T1000 (cell line): ENCODE measurements around the gene RCCD1.
"Not testable (repeated sequence)": the region's sequence is repeated elsewhere in the genome, so short reads cannot be mapped to it uniquely, and the experiment has no call there.

Experiments used
- DNase-seq: peaks from one replicate; lab custom pipeline; 2025; ENCODE audit warnings: mixed read lengths; lab: John Stamatoyannopoulos, UW

The RCCD1 gene

DNA sequence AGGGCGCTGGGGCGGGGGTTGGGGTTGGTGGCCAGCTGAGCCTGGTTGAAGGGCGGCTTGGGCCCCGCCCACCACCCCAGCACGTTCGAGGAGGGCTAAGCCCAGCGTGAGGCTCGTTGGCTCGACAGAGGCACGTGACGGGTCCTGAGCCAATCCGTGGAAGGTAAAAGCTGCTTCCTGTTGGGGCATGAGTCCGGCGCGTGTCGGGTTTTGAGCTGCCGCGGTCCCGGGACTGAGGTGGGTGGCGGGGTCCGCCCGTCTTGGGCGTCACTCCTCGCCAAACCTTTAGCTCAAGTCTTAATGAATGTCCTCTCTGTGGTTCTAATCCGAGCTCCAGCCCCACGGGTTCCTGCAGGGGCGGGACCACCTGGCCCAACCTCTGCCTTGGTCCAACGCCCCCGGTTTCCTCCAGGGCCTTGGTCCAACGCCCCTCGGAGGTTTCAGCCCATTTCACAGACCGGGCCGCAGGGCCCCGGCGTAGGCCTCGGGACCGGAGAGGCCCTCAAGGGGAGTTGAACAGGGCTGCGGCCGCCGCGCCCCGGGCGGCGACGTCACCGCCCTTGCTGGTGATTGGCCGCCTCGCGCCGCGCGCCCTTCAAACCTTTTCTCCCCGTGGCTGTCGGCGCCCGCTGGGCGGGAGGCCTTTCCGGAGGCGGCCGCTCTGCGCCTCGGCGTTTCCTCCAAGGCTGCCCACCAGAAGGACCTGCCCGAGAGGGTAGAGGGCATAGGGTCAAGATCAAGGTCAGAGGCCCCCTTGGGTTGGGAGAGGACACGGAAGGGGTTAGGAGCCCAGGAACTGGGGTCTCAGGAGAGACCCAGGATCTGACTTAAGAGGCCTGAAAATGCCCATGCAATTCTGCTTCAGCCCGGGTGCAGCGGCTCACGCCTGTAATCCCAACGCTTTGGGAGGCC, at the start of gene RCCD1:
Gene RCCD1 (plus strand): TSS at position 173 of the 912 bp plus-strand sequence. CDS start 1,851 bp downstream, outside the sequence.
- peak; percentile 78 for DNase-seq

DNA sequence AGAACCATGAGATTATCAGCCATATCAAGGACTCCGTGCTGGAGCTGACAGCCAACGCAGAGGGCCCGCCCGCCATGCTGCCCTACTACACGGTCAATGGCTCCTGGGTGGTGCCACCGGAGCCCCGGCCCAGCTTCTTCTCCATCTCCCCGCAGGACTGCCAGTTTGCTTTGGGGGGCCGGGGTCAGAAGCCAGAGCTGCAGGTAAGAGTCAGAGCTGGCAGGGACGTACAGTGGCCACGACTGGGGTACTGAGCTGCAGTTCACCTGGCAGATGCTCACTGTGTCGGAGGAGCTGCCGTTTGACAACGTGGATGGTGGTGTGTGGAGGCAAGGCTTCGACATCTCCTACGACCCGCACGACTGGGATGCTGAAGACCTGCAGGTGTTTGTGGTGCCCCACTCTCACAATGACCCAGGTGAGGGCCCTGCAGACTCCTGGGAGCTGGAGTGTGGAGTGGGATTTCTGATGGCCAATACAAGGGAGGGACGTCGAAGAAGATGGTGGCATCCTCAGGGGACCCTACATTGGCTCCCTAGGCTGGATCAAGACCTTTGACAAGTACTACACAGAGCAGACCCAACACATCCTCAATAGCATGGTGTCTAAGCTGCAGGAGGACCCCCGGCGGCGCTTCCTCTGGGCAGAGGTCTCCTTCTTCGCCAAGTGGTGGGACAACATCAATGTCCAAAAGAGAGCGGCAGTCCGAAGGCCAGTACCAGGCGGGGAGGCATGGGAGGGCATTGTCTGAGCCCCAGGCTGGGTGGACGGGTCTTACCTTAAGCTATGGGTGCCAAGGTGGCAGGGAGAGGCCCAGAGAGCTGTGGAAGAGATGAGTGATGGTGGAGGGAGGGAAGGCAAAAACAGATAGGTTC, 49.1 kb upstream of the RCCD1 start:
- DNase-seq, result no peak

DNA sequence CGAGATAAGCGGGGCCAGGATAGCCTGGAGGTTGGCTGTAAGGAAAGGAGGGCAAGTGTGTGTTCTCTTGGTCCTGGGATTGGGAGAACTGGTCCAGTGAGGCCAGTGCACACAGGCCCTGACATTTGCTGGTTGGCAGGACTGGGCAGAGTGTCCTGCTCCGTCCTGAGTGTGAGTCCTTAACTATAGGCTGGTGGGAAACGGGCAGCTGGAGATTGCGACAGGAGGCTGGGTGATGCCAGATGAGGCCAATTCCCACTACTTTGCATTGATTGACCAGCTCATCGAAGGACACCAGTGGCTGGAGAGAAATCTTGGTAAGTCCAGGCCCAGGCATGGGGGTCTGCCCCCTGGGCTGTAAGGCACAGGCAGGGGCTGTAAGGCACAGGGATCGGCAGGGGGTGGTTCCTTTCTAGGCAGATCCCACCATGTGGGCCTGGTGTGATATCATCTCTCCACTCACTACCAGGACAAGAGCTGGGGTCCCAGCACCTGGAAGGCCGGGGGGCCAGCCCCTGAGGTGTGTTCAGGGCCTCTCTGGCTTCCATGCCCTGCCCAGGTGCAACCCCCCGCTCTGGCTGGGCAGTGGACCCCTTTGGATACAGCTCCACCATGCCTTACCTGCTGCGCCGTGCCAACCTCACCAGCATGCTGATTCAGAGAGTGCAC, 48.4 kb upstream of the RCCD1 start:
- no peak for DNase-seq

- no peak for DNase-seq
Observed at GRCh38 chr15:90907051-90907660, 47.5 kb upstream of the RCCD1 start.

DNA sequence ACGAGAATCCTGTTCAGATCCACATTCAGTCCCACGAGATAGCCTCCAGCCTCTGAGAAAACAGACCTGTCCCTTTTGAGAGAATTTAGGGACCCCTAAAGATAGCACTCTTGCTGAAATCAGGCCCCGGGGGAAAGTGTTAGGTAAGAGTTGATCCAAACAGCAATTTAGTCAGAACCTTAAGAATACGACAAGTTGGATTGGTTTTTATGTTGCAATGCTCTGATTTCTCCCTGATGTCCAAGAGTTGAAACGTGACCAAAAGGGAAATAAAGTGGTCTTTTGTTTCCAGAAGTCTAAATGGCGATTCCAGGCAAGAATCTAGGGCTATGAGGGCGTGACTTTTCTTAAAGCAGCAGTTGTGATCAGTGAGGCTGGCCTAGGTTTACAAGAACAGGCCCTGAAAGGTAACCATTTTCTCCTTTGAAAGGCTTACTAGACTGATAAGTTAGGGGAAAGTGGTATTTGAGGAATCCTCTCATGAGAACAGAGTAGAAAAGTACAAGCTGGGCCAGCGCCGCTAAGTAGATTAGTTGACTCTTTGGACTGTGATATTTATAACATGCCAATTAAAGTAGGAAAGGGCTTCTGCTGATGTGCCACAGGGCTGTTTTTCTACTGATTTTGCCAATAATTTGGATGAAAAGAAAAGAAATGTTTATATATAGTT, 46.7 kb upstream of the RCCD1 start:
- DNase-seq, result no peak

DNA sequence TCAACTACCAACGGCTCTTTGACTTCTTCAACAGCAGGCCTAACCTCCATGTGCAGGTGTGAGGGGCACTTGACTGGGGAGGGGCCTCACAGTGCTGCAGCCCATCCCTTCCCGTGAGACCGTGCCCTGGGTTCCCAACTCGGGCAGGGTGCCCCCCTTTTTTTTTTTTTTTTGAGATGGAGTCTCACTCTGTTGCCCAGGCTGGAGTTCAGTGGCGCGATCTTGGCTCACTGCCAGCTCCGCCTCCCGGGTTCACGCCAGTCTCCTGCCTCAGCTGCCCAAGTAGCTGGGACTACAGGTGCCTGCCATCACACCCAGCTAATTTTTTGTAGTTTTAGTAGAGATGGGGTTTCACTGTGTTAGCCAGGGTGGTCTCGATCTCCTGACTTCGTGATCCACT, 45.2 kb upstream of the RCCD1 start:
- DNase-seq, result not testable (repeated sequence)

DNA sequence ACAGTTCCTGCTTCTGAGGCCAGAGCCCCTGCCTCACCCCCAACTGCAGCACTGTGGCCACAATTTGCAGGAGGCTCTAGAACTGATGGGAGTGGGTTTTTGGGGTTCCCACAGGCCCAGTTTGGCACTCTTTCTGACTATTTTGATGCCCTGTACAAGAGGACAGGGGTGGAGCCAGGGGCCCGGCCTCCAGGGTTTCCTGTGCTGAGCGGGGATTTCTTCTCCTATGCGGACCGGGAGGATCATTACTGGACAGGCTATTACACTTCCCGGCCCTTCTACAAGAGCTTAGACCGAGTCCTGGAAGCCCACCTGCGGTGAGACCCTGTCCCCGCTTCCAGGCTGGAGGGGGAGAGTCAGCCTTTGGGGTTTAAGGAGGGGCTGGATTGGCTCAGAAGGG, 44.7 kb upstream of the RCCD1 start:
- DNase-seq, result no peak

GRCh38 chr15:90910441-90911301, 44.0 kb upstream of the RCCD1 start:
- no peak for DNase-seq

DNA sequence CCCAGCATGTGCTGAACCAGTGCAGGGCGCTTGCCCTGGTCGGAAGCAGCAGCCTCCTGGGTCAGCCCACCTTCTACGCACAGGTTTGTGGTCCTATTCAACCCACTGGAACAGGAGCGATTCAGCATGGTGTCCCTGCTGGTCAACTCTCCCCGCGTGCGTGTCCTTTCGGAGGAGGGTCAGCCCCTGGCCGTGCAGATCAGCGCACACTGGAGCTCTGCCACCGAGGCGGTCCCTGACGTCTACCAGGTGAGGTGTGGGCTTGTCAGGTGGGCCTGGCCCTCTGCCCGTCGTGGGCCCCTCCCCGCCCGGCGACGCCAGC, 43.4 kb upstream of the RCCD1 start:
- DNase-seq, result no peak

DNA sequence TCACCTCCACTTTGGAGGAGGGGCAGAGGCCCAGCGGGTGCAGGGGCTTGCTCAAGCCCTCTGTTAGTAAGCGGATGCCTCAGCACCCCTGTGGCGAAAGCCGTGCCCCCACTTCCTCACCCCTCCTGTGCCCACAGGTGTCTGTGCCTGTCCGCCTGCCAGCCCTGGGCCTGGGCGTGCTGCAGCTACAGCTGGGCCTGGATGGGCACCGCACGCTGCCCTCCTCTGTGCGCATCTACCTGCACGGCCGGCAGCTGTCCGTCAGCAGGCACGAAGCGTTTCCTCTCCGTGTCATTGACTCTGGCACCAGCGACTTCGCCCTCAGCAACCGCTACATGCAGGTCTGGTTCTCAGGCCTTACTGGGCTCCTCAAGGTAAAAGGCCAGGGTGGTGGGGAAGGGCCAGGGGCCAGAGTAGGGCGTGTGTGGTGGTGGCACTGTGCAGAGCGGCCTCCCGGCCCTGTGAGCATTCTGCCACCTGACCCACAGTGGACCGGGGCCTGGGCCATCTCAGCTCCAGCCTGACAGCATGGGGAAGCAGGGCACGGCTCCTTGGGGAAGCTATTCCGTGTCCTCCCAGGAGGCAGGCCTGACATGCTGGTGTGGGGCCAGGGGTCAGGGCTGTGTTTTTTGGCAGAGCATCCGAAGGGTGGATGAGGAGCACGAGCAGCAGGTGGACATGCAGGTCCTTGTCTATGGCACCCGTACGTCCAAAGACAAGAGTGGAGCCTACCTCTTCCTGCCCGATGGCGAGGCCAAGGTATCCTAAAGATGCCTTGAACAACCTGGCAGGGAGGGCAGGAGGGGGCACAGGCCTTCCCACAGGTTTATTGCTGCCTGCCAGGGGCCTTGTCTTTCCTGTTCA, 42.5 kb upstream of the RCCD1 start:
- no peak for DNase-seq

DNA sequence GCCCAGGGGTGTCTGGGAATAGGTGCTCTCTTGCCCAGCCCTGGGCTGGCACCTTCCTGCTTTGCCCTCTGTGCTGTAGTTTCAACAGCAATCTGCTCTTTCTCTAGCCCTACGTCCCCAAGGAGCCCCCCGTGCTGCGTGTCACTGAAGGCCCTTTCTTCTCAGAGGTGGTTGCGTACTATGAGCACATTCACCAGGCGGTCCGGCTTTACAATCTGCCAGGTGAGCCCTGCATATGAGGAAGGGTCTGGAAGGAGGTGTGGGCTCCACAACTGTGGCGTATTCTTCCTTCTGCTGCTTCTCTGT, 42.0 kb upstream of the RCCD1 start:
- no peak for DNase-seq

DNA sequence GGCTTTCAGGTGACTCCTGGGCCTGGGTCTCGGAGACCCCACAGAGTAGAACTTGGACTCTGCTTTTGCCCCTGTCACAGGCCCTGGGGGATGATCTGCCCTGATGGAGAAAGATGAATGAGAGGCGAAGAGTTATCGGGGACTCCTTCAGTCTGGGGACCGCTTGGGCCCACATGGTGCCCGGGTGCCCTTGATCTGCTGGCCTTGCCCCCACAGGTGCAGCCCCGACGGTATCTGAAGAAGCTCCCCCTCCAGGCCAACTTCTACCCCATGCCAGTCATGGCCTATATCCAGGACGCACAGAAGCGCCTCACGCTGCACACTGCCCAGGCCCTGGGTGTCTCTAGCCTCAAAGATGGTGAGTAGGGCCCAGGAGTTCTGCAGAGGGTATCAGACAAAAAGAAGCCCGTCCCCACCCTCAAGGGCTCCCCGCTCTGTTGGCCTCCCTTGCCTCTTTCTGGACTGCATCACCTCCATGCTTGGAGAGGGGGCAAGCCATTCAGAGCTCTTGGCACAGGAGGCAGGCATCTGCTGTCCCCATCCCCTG, 41.2 kb upstream of the RCCD1 start:
- DNase-seq, result no peak

DNA sequence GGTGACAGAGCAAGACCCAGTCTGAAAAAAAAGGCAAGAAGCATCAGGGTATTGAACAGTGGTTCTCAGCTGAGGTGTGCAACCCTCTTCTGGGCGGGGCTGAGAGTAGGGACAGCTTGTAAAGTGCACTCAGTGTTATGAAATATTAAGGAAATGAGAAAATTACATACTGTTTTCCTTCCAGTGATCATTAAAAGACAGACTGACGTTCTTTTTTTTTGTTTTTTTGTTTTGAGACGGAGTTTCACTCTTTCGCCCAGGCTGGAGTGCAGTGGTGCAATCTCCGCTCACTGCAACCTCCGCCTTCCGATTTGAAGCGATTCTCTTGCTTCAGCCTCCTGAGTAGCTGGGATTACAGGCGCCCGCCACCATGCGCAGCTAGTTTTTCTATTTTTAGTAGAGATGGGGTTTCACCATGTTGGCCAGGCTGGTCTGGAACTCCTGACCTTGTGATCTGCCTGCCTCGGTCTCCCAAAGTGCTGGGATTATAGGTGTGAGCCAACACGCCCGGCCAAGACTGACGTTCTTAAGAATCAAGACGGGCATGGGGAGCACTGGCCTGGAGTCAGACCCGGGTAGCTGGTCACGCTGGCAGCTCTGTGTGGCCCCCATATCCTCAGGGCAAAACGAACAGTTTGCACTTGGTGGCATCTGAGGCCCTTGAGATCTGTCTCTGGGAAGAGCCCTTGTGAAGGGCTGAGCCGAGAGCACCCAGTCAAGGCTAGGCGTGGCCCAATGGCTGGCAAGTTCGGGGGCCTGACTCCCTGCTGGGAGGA, 40.2 kb upstream of the RCCD1 start:
- no peak for DNase-seq

DNA sequence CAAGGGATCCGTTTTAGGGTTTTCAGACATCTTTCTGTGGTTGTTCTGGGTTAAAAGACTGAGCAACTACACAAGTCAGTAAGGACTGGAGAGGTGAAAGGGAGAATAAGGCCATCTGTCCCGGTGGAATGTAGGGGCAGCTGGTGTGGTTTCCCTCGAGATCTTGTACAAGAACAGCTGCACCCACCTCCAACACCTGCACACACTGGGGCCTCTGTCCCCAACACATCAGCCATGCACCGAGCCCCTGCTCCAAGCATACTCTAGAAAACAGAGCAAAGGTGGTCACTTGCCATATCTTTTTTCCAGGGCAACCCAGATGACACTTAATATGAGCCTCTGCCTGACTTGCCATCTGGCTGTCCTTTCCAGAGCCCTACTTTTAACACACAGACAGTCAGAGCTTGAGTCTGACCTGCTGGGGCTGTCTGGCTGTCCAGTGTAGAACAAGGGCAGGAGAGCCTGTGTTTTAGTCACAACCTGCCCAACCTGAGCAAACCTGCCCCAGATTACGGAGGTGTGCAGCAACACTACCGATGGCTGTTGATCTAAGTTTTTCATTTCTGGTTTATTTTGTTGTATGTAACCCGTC, 39.4 kb upstream of the RCCD1 start:
- no peak for DNase-seq

DNA sequence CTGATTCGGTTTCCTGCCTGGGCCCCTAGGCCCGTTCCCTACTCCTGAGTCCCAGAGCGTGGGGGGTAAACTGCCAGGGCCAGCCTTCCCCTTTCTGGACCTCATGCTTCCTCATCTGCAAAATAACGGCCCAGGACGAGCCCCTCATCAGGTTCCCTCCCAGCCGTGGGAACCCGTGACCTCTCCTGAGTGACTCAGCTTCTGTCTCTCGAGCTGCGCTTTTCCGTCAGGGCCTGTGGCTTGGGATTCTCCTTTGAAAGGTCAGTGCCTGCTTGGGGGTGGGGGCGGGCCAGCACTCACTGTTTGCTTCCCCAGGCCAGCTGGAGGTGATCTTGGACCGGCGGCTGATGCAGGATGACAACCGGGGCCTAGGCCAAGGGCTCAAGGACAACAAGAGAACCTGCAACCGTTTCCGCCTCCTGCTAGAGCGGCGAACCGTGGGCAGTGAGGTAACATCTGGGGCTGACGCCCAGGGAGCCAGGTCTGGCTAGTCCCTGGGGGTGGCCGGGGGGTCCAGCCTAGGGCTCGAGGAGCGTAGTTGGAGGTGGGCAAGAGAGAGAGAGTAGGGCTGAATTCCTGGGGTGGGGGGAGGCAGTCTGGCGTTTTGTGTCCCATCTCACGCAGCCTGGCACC, 38.8 kb upstream of the RCCD1 start:
- DNase-seq, result no peak

DNA sequence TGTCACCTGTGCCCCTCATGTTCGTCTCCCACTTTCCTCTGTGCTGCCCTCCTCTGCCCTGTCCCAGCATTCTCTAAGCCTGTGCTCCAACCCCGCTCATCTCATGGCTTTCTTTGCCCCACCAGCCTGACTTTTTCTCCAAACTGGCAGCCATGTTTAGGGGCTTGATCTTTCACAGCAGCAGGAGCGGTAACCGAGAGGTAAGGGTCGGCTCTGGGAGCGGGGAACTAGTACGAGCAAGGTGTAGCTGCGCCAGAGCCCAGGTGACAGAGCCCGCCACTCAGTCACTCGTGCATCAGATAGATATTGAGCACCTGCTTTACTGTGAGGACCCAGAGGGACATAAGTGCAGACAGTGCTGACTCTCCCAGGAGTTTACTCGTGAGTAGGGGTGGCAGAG, 38.2 kb upstream of the RCCD1 start:
- DNase-seq, result no peak

GRCh38 chr15:90917569-90917968, 37.1 kb upstream of the RCCD1 start:
- no peak for DNase-seq
